Adrenal gland (tissue), 12 donors: ENCODE results near the gene CYP24A1. TPM values are rescaled to one million over a fixed set of nuclear protein-coding genes. Genes with fewer than 3 reads are reported as not detected.

Experiments
- DNase-seq, 7 donors: peaks; one replicate each; pipeline ENCODE4 v3.0.0-alpha.2; 2019 to 2020
- H3K27ac ChIP-seq, 5 donors: fragments of 200-600 bp; sonication (generic) in 4 of 5; 1 replicate in 3 of 5; 2 replicates in 2 of 5; pipeline versions ENCODE4 v1.5.1 to v1.8.0; 2016 to 2020; ENCODE audit warnings: mild to moderate bottlenecking in 1 of 5
- H3K27me3 ChIP-seq: fragments of 200-600 bp; 2 replicates; pipeline ENCODE4 v1.8.0; 2021
- H3K36me3 ChIP-seq, 2 donors: fragments of 200-600 bp; replicated peaks in 1 of 2; 1 replicate in 1 of 2; 2 replicates in 1 of 2; pipeline versions ENCODE4 v1.5.1 to v1.8.0; 2018 to 2022
- H3K4me1 ChIP-seq, 2 donors: fragments of 200-600 bp; replicated peaks in 1 of 2; 1 replicate in 1 of 2; 2 replicates in 1 of 2; pipeline versions ENCODE4 v1.5.1 to v1.8.0; 2018 to 2021
- H3K4me3 ChIP-seq, 4 donors: fragments of 200-600 bp; sonication (generic) in 3 of 4; one replicate each; pipeline ENCODE4 v1.5.1; 2016 to 2018
- H3K9me3 ChIP-seq, 3 donors: fragments of 200-600 bp; sonication (generic) in 1 of 3; replicated peaks in 1 of 3; 1 replicate in 2 of 3; 2 replicates in 1 of 3; pipeline versions ENCODE4 v1.5.1 to v1.8.0; 2016 to 2021
- POLR2A ChIP-seq, 2 donors: fragments of 450-650 bp; IDR thresholded peaks; one replicate each; pipeline ENCODE4 v1.6.1; 2017; ENCODE audit warnings: antibody characterized with exemption in 2 of 2, mild to moderate bottlenecking in 2 of 2, moderate library complexity in 1 of 2
- WGBS, 4 donors: extraction: QIAGEN DNeasy Blood & Tissue Kit in 2 of 4; methylation state at CpG; one replicate each; pipeline versions ENCODE4 v1.1.5 to v1.1.7; 2013 to 2017; 5-methylcytosine and 5-hydroxymethylcytosine counted together
- intact Hi-C, 2 donors: fragments of 100-400 bp; cut with DNase I; formaldehyde crosslinking; loops; one replicate each; pipeline versions ENCODE4 v1.14.1 to v1.15.0; 2022 to 2023
- polyA plus RNA-seq, 3 donors: library from polyadenylated mRNA; stranded (reverse); fragments of 200-250 nt in 2 of 3; fragments of 350-450 nt in 1 of 3; fragmentation: Illumina TruSeq in 1 of 3; extraction: RNeasy Lipid Tissue Mini Kit (QIAGEN cat#74804) in 1 of 3; gene quantifications; one replicate each; pipeline ENCODE4 v1.2.3, GENCODE V29; 2013 to 2014
- total RNA-seq, 9 donors: library from RNA; depleted of rRNA in 4 of 9; stranded (reverse); fragments of >200 nt in 4 of 9; fragments of 120-200 nt in 1 of 9; fragmentation: NEBNext Ultra II Directional in 1 of 9; extraction: Animal tissue kit (Norgen Biotek cat#: 25700) in 1 of 9; gene quantifications; one replicate each; pipeline versions ENCODE4 v1.1.0 to v1.2.4, GENCODE V29; 2013 to 2023
- TF ChIP-seq, protein P1 (sequence below), 6 experiments: fragments of 450-650 bp in 4 of 6; fragments of 200-600 bp in 2 of 6; sonication (generic) in 1 of 6; IDR thresholded peaks; 1 replicate in 5 of 6; 2 replicates in 1 of 6; pipeline versions ENCODE4 v1.5.1 to v1.8.0; 2016 to 2021; ENCODE audit warnings: antibody characterized with exemption in 6 of 6, mild to moderate bottlenecking in 2 of 6, moderate library complexity in 1 of 6
- donor health status: healthy with polysubstance abuse.
- donor health status: Bipolar disorder and iron deficiency.
- donor health status: DM: yes; HTN: yes; CAD: no.
- donor health status: DM: no; HTN: no; CAD: no.
- donor health status: DM: no; HTN: no; CAD: no.
- donor health status: DM: yes; HTN: yes; CAD: no.

Gene CYP24A1
- total and polyA plus RNA-seq, 12 donors = 0.09 TPM; not detected in 11

DNA sequence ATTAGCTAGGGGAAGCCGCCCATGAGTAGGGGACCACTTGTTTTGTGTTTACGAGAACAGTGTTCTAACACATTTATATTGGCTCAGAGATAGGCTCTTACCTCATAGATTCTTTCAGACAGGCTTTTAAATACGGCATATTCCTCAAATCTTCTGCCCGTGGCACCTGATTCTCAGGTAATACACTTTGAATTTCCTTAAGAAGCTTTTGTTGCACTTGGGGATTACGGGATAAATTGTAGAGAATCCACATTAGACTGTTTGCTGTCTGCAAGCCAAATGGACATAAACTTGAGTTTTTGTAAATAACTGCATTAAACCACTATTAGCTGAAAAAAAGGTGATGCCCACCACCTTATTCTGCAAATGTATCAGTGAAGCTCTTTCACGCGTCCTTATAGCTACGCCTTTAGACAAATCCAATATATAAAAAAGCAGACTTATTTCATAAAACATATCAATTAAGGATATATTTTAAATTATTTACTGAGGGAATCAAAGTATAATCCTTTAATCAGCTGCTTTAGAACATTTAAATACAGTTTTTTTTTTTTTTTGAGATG, 14.8 kb downstream of the CYP24A1 start:
- Histone ChIP-seq H3K36me3 (no peaks in the 10 kb centered on the region), H3K27ac (no peak overlapping the region), H3K27me3 (peaks cover 6% of the 10 kb centered on the region), H3K4me1 (no peaks in the 10 kb centered on the region), H3K4me3 (no peak overlapping the region), H3K9me3 (no peaks in the 10 kb centered on the region)
- WGBS, 4 donors = 75 to 87% (median 79%) methylated on average over 8 of the region's 8 CpGs
- intact Hi-C loops = no loop called here
- no peak for DNase-seq
- no peak for TF ChIP-seq POLR2A (IDR thresholded peaks at IDR 0.05)
- TF ChIP-seq, protein P1, sequence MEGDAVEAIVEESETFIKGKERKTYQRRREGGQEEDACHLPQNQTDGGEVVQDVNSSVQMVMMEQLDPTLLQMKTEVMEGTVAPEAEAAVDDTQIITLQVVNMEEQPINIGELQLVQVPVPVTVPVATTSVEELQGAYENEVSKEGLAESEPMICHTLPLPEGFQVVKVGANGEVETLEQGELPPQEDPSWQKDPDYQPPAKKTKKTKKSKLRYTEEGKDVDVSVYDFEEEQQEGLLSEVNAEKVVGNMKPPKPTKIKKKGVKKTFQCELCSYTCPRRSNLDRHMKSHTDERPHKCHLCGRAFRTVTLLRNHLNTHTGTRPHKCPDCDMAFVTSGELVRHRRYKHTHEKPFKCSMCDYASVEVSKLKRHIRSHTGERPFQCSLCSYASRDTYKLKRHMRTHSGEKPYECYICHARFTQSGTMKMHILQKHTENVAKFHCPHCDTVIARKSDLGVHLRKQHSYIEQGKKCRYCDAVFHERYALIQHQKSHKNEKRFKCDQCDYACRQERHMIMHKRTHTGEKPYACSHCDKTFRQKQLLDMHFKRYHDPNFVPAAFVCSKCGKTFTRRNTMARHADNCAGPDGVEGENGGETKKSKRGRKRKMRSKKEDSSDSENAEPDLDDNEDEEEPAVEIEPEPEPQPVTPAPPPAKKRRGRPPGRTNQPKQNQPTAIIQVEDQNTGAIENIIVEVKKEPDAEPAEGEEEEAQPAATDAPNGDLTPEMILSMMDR (IDR thresholded peaks at IDR 0.05) = no peak

DNA sequence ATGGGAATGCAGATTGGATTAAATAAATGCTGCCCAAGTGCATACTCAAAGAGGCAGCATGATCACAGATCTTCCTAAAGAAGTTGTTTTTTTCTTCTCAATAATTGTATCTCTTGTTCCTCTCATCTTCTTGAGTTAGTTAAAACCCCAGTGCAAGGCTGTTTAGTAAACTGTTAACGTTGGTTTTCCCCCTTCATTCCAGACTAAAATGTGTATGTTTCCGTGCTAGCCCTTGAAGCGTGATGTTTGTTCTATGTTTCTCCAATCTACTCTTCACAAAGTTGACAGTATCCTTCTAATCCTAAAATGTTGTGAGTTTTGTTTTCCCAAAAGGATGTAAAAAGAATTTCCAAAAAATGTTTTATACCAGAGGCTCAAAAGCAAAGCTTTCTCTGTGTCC, 15.6 kb downstream of the CYP24A1 start:
- TF ChIP-seq, protein P1 (IDR thresholded peaks at IDR 0.05) = no peak
- no peak for TF ChIP-seq POLR2A (IDR thresholded peaks at IDR 0.05)
- 72 to 85% (median 77%) methylated on average over 3 of the region's 3 CpGs for WGBS, 4 donors
- no peaks in the 10 kb centered on the region for H3K9me3 ChIP-seq
- intact Hi-C loops = no loop called here
- no peak overlapping the region for H3K27ac ChIP-seq
- H3K27me3 ChIP-seq = peaks cover 2% of the 10 kb centered on the region
- no peaks in the 10 kb centered on the region for H3K4me1 ChIP-seq
- no peaks in the 10 kb centered on the region for H3K36me3 ChIP-seq
- no peak for DNase-seq
- H3K4me3 ChIP-seq = no peak overlapping the region

DNA sequence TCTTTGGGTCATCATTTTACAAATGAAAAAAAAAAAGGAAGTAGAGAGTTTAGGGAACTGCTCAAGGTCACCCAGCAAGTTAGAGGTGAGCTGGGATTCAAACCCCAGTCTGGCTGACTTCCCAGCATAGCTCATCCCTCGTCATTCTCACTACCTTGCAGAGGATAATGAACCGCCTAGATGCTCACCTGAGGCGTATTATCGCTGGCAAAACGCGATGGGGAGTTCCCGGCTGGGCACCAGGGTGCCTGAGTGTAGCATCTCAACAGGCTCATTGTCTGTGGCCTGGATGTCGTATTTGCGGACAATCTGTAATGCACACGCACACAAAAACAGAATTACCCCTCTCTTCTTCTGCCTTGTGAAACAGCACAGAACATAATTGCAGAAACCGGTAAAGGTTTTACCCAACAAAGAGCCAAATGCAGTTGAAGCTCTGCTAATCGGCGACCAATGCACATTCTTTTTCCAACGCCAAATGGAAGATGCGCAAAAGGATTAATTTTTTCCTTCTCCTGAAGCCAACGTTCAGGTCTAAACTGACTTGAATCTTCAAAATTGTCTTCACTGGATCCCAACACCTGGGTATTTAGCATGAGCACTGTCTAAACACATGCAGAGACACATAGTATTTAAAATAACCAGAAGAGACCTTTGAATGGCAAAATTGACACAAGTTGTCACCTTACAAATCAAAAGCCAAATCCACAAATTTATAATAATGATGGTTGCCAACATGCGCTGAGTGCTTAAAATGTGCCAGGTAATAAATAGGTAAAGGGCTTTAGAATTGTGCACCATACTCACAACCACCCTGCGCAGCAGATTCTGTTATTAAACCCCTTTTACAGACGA, 16.6 kb downstream of the CYP24A1 start:
- TF ChIP-seq, protein P1 (IDR thresholded peaks at IDR 0.05) = no peak
- TF ChIP-seq POLR2A (IDR thresholded peaks at IDR 0.05) = no peak
- H3K27ac ChIP-seq = no peak overlapping the region
- no peak overlapping the region for H3K4me3 ChIP-seq
- no peaks in the 10 kb centered on the region for H3K9me3 ChIP-seq
- peaks cover 3% of the 10 kb centered on the region for H3K27me3 ChIP-seq
- H3K4me1 ChIP-seq = no peaks in the 10 kb centered on the region
- intact Hi-C loops = no loop called here
- WGBS, 4 donors = 74 to 80% (median 76%) methylated on average over 19 of the region's 19 CpGs
- no peak for DNase-seq
- H3K36me3 ChIP-seq = no peaks in the 10 kb centered on the region

DNA sequence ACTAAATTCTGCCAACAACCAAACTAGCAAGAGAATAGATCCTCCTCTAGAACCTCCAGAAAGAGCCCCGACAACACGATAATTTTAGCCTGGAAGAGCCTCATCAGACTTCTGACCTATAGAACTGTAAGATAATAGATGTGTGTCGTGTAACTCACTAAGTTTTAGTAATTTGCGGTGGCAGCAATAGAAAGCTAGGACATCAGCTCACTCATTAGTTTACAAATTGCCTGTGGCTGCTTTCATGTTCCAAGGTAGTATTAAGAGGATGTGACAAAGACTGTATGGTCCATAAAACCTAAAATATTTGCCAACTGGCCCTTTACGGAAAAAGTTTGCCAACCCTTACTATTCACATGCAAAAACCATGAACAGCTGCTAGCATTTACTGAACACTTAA, 17.3 kb downstream of the CYP24A1 start:
- no peak overlapping the region for H3K27ac ChIP-seq
- peaks cover 3% of the 10 kb centered on the region for H3K27me3 ChIP-seq
- no peaks in the 10 kb centered on the region for H3K36me3 ChIP-seq
- DNase-seq = no peak
- intact Hi-C loops = no loop called here
- 79 to 90% (median 82%) methylated on average over 5 of the region's 5 CpGs for WGBS, 4 donors
- no peak for TF ChIP-seq POLR2A (IDR thresholded peaks at IDR 0.05)
- TF ChIP-seq, protein P1 (IDR thresholded peaks at IDR 0.05) = no peak
- H3K9me3 ChIP-seq = no peaks in the 10 kb centered on the region
- no peak overlapping the region for H3K4me3 ChIP-seq
- no peaks in the 10 kb centered on the region for H3K4me1 ChIP-seq
